HepG2 (cell line): Measurements from ENCODE around the gene ASXL3. TPM values are rescaled to one million over a fixed set of nuclear protein-coding genes. Genes with fewer than 3 reads are reported as not detected.

Source experiments
- BCLAF1 ChIP-seq: fragments of 450-650 bp; IDR thresholded peaks from 2 replicates; pipeline ENCODE4 v1.6.1; 2017; ENCODE audit warnings: mild to moderate bottlenecking
- KDM5A ChIP-seq: fragments of 200-600 bp; sonication (generic); IDR thresholded peaks from 2 replicates; pipeline ENCODE4 v1.7.0; 2018; ENCODE audit warnings: antibody characterized with exemption, mild to moderate bottlenecking, low read length, borderline replicate concordance
- MIXL1 ChIP-seq: IDR thresholded peaks from 2 replicates; pipeline ENCODE4 v1.6.1; 2016
- MLXIP ChIP-seq: sonication (generic); formaldehyde crosslinking; IDR thresholded peaks from 2 replicates; pipeline ENCODE4 v1.9.0; 2021; ENCODE audit warnings: missing genetic modification reagents, borderline replicate concordance
- ZNF597 ChIP-seq: sonication (generic); formaldehyde crosslinking; IDR thresholded peaks from 2 replicates; pipeline ENCODE4 v1.5.0; 2020; ENCODE audit warnings: missing genetic modification reagents
- ZNF75D ChIP-seq: sonication (generic); formaldehyde crosslinking; IDR thresholded peaks from 2 replicates; pipeline ENCODE4 v1.8.1; 2023; ENCODE audit warnings: missing genetic modification reagents, mild to moderate bottlenecking, borderline replicate concordance
- polyA plus RNA-seq, 8 experiments: library from polyadenylated mRNA; depleted of rRNA in 3 of 8; stranded (reverse) in 7 of 8; unstranded in 1 of 8; fragments of >200 nt; fragmentation: Illumina TruSeq in 4 of 8; extraction: Trizol in 4 of 8; gene quantifications; 2 replicates each; pipeline versions ENCODE4 v1.2.1 to v1.2.3, GENCODE V29; 2011 to 2016; ENCODE audit warnings: low read depth in 4 of 8, missing spikeins in 1 of 8, mixed read lengths in 1 of 8; ENCODE audit not compliant: insufficient read depth in 1 of 8
- total RNA-seq, 5 experiments: library from RNA; depleted of rRNA; stranded (reverse); fragments of >200 nt; fragmentation: Illumina TruSeq; extraction: Trizol; gene quantifications; 2 replicates each; pipeline ENCODE4 v1.2.3, GENCODE V29; 2016; ENCODE audit warnings: low read depth in 1 of 5

The ASXL3 gene
- total and polyA plus RNA-seq, 2 of the 13 experiments (the other 11 are each of a cell fraction or from before 2014, with no cell fraction given), result not detected

GRCh38 chr18:33583901-33584300 is 5.9 kb downstream of the ASXL3 start (continued):
- TF ChIP-seq MLXIP, result no peak
- TF ChIP-seq ZNF75D (CRISPR knock-in tag), result no peak
- no peak for TF ChIP-seq MIXL1 (CRISPR knock-in tag)
- TF ChIP-seq KDM5A, result no peak
- no peak for TF ChIP-seq ZNF597 (CRISPR knock-in tag)
- no peak for TF ChIP-seq BCLAF1
